ELF-1 (cell line): ENCODE results near the gene GLI2.

ENCODE experiments used
- DNase-seq: peaks from one replicate; pipeline ENCODE4 v3.0.0-alpha.2; 2016; ENCODE audit warnings: low read depth, low spot score

Gene GLI2

GRCh38 chr2:120758181-120759144 lies 22.8 kb downstream of the GLI2 start:
- peak; percentile 57 for DNase-seq

GRCh38 chr2:120759543-120760331 lies 24.1 kb downstream of the GLI2 start:
- DNase-seq = peak; percentile 1

GRCh38 chr2:120760446-120761135 lies 24.9 kb downstream of the GLI2 start:
- DNase-seq = peak; percentile 19

- peak; percentile 4 for DNase-seq
Measured at GRCh38 chr2:120761164-120761861, 25.6 kb downstream of the GLI2 start.

- no peak for DNase-seq
Measured at GRCh38 chr2:120761911-120762310, 26.2 kb downstream of the GLI2 start.

- peak; percentile 10 for DNase-seq
Measured at GRCh38 chr2:120762341-120763061, 26.8 kb downstream of the GLI2 start.

GRCh38 chr2:120763508-120763907 lies 27.8 kb downstream of the GLI2 start:
- no peak for DNase-seq

- peak; percentile 6 for DNase-seq
Measured at GRCh38 chr2:120763931-120764330, 28.3 kb downstream of the GLI2 start.

GRCh38 chr2:120764492-120764891 lies 28.8 kb downstream of the GLI2 start:
- peak; percentile 6 for DNase-seq

- DNase-seq = no peak
Measured at GRCh38 chr2:120764991-120765677, 29.5 kb downstream of the GLI2 start.

GRCh38 chr2:120765678-120766469 lies 30.2 kb downstream of the GLI2 start:
- DNase-seq = peak; percentile 81

GRCh38 chr2:120766470-120767351 lies 31.0 kb downstream of the GLI2 start:
- peak; percentile 88 for DNase-seq

GRCh38 chr2:120767486-120768005 lies 31.9 kb downstream of the GLI2 start:
- DNase-seq = no peak

- no peak for DNase-seq
Measured at GRCh38 chr2:120768112-120769048, 32.7 kb downstream of the GLI2 start.

GRCh38 chr2:120769076-120769786 lies 33.6 kb downstream of the GLI2 start:
- no peak for DNase-seq

- DNase-seq = no peak
Measured at GRCh38 chr2:120769787-120770120, 34.1 kb downstream of the GLI2 start.
